Prostate gland (tissue), 2 donors: ENCODE data around the gene PABPC1L. TPM values are rescaled to one million over a fixed set of nuclear protein-coding genes. Genes with fewer than 3 reads are reported as not detected.

Experiments used
- DNase-seq: peaks from one replicate; pipeline ENCODE4 v3.0.0-alpha.2; 2019; ENCODE audit warnings: low spot score
- H3K27ac ChIP-seq, 2 donors: fragments of 200-600 bp; sonication (generic); 2 replicates each; pipeline ENCODE4 v1.5.1; 2017 to 2019
- H3K27me3 ChIP-seq: fragments of 200-600 bp; sonication (generic); replicated peaks from 2 replicates; pipeline ENCODE4 v1.5.1; 2019; ENCODE audit not compliant: insufficient read depth
- H3K36me3 ChIP-seq, 2 donors: fragments of 200-600 bp; sonication (generic); 1 replicate in 1 of 2; 2 replicates in 1 of 2; pipeline versions ENCODE4 v1.5.1 to v1.8.1; 2017 to 2019
- H3K4me1 ChIP-seq: fragments of 200-600 bp; sonication (generic); replicated peaks from 2 replicates; pipeline ENCODE4 v1.5.1; 2019
- H3K4me3 ChIP-seq, 2 donors: fragments of 200-600 bp; sonication (generic); 2 replicates each; pipeline ENCODE4 v1.5.1; 2017 to 2019
- H3K9me3 ChIP-seq: fragments of 200-600 bp; sonication (generic); 2 replicates; pipeline ENCODE4 v1.5.1; 2017
- POLR2A ChIP-seq: fragments of 450-650 bp; IDR thresholded peaks from one replicate; pipeline ENCODE4 v1.6.1; 2016; ENCODE audit warnings: antibody characterized with exemption, mild to moderate bottlenecking
- POLR2AphosphoS5 ChIP-seq: sonication (generic); formaldehyde crosslinking; IDR thresholded peaks from one replicate; pipeline ENCODE4 v1.6.1; 2017; ENCODE audit warnings: antibody characterized with exemption
- WGBS: methylation state at CpG from one replicate; pipeline ENCODE4 v1.1.5; 2018; 5-methylcytosine and 5-hydroxymethylcytosine counted together
- intact Hi-C: fragments of 100-400 bp; cut with DNase I; formaldehyde crosslinking; loops from one replicate; pipeline ENCODE4 v1.14.2; 2022
- total RNA-seq, 2 donors: library from RNA; depleted of rRNA; stranded (reverse); fragments of >200 nt; gene quantifications; one replicate each; pipeline ENCODE4 v1.1.0, GENCODE V29; 2016
- TF ChIP-seq, protein P1 (sequence below), 4 experiments: fragments of 200-600 bp in 2 of 4; fragments of 450-650 bp in 2 of 4; sonication (generic) in 2 of 4; IDR thresholded peaks; 1 replicate in 3 of 4; 2 replicates in 1 of 4; pipeline ENCODE4 v1.5.1; 2016 to 2019; ENCODE audit warnings: antibody characterized with exemption in 4 of 4, mild to moderate bottlenecking in 2 of 4, moderate library complexity in 2 of 4

Gene PABPC1L
- total RNA-seq, 2 donors from 2014 or later: 35.6 to 48.9 TPM

DNA sequence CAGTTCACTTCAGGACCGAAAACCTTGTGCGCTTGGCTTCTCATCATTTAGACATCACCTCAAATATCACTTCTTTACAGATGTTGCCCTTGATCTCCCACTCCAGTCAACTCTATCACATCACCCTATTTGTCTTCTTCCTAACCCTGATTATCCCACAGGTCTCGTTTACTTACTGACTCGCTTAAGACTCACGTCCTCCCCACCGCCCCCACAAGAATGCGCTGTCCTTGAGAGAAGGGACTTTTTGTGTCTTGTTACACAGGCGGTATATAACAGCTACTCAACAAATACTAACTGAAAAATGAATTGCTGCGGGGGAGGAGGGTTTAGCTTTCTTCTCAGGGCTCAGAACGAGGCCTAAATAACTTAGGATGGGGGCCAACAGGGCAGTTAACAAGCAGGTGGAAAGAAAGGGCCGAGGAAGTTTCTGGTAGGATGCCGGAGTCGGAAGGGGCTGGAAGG, 49.8 kb downstream of the PABPC1L start:
- WGBS: 4% methylated on average over 13 of the region's 13 CpGs
- H3K4me1 ChIP-seq: peaks cover 3% of the 10 kb centered on the region
- peak overlapping the region; percentile 68 to 72 for H3K4me3 ChIP-seq
- H3K27ac ChIP-seq: peak overlapping the region; percentile 77 to 82
- no peaks in the 10 kb centered on the region for H3K36me3 ChIP-seq
- no peaks in the 10 kb centered on the region for H3K9me3 ChIP-seq
- TF ChIP-seq, protein P1, sequence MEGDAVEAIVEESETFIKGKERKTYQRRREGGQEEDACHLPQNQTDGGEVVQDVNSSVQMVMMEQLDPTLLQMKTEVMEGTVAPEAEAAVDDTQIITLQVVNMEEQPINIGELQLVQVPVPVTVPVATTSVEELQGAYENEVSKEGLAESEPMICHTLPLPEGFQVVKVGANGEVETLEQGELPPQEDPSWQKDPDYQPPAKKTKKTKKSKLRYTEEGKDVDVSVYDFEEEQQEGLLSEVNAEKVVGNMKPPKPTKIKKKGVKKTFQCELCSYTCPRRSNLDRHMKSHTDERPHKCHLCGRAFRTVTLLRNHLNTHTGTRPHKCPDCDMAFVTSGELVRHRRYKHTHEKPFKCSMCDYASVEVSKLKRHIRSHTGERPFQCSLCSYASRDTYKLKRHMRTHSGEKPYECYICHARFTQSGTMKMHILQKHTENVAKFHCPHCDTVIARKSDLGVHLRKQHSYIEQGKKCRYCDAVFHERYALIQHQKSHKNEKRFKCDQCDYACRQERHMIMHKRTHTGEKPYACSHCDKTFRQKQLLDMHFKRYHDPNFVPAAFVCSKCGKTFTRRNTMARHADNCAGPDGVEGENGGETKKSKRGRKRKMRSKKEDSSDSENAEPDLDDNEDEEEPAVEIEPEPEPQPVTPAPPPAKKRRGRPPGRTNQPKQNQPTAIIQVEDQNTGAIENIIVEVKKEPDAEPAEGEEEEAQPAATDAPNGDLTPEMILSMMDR (IDR thresholded peaks at IDR 0.05): no peak
- TF ChIP-seq POLR2AphosphoS5: no peak
- TF ChIP-seq POLR2A: no peak
- H3K27me3 ChIP-seq: no peaks in the 10 kb centered on the region
- no peak for DNase-seq
- intact Hi-C loops: no loop called here

DNA sequence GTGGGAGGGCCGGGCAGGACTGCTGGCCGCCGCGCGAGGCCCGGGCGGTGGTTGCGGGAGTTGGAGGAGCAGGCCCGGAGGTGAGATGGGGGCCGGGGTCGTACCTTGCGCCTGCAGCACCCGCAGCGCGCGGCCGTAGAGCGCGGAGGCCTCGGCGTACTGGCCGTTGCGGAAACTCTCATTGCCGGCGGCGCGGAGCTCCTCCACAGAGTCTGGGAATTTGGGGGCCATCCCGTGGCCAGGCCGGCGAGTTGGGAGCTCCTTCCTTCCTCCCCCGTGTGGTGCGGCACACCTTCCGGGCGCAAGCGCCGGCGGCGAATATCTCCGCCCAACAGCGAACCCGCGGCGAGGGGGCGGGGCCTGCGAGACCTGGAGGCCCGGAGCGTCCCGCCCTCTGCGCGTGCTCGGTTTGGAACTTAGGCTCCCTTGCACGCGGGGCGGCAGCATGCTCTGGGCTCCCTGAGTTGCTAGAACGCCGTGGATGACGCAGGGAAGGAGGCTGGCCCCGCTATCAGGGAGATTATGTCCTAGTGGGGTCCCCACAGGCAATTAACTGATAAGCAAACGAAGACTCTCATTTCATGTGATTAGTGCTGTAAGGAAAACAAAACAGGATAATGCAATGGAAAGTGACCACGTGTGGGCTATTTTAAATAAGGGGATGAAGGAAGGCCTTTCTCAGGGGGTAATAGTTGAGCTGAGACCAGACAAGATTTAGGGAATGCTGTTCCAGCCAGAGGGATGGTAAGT, 50.4 kb downstream of the PABPC1L start, which contains the start of gene TOMM34:
Gene TOMM34 (minus strand): TSS at position 295 of the 750 bp plus-strand sequence. CDS start 64 bp downstream, at position 231.
- WGBS: under 1% methylated on average over 55 of the region's 60 CpGs

DNA sequence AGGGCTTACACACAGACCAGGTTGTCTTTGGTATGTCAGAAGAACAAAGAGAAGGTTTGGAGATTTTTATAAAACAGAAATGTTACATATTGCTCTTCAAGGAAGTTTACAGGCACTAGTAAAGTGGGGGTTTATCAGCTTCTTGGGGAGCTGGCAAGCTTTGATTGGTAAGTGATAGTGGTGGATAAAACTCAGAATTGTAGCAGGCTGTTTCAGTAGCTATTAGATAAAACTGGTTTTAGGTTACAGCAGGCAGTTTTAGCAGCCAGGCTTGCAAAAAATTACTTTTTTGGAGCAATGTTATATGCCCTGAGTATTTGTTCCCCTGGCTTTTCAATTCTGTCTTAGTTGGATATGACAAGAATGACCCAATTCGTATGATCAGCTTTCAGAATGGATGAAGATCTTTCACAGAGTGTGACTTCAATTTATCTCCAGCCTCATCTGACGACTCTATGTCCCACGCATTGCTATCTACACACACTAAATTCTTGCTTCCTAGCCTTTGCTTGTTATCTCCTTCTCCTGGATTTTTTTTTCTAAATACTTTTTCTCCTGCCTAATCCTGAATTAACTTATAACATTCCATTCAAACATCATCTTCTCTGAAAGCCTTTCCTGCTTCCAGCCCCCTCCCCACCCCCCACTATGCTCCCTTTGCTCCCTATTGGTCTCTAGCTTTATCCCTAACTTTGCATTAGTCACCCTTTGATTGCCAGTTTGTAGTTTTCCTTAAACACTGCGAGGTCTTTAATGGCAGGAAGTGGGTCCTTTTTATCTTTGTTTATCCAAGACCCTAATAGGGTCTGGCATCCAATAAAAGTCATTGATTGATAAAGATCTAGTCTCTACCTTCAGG, 51.4 kb downstream of the PABPC1L start:
- TF ChIP-seq POLR2A (no peak), POLR2AphosphoS5 (no peak)
- TF ChIP-seq, protein P1 (IDR thresholded peaks at IDR 0.05): no peak
- H3K4me3 ChIP-seq: no peak overlapping the region
- intact Hi-C loops: no loop called here
- no peak overlapping the region for H3K27ac ChIP-seq
- 49% methylated on average over 4 of the region's 4 CpGs for WGBS
- H3K36me3 ChIP-seq: no peaks in the 10 kb centered on the region
- H3K9me3 ChIP-seq: no peaks in the 10 kb centered on the region
- peaks cover 3% of the 10 kb centered on the region for H3K4me1 ChIP-seq
- no peak for DNase-seq
- H3K27me3 ChIP-seq: no peaks in the 10 kb centered on the region

More for the DNA sequence above, 50.4 kb downstream of the PABPC1L start, which contains the start of gene TOMM34:
- H3K27ac ChIP-seq: peak within 1 kb of the TSS; percentile 77 to 82
- peak within 1 kb of the TSS; percentile 68 to 72 for H3K4me3 ChIP-seq
- TF ChIP-seq, protein P1 (IDR thresholded peaks at IDR 0.05): peak in 2 of 4 experiments; percentile 13 to 37
- TF ChIP-seq POLR2A: peak; percentile 89
- TF ChIP-seq POLR2AphosphoS5: peak; percentile 95
- H3K4me1 ChIP-seq: peaks cover 3% of the 10 kb centered on the region
- no peaks in the 10 kb centered on the region for H3K27me3 ChIP-seq
- H3K36me3 ChIP-seq: no peaks in the 10 kb centered on the region
- intact Hi-C loops: no loop called here
- DNase-seq: peak; percentile 94
- no peaks in the 10 kb centered on the region for H3K9me3 ChIP-seq

DNA sequence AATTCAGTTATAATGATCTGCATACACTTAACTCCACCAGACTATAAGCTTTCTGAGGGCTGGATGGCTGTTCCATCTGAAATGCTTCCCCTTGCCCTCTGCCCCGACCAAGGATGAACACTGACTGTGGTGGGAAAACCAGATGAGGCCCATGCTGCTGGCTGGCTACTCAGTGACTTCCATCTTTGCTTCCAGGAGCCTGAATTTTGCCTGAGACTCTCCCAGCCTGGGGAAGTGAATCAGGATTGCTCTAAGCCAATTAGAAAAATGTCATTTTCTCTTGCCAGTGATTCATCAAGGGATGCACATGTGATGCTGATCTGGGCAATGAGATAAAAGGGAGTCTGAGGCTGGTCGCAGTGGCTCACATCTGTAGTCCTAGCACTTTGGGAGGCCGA, 52.0 kb downstream of the PABPC1L start:
- H3K9me3 ChIP-seq: no peaks in the 10 kb centered on the region
- H3K27me3 ChIP-seq: no peaks in the 10 kb centered on the region
- no peaks in the 10 kb centered on the region for H3K36me3 ChIP-seq
- H3K4me1 ChIP-seq: peaks cover 3% of the 10 kb centered on the region
- TF ChIP-seq, protein P1 (IDR thresholded peaks at IDR 0.05): no peak
- TF ChIP-seq POLR2AphosphoS5: no peak
- TF ChIP-seq POLR2A: no peak
- DNase-seq: no peak
- H3K27ac ChIP-seq: no peak overlapping the region
- 77% methylated on average over 3 of the region's 3 CpGs for WGBS
- intact Hi-C loops: no loop called here
- no peak overlapping the region for H3K4me3 ChIP-seq
